DMS 273 treated with DMSO at 0.1 percent for 48 hours (cell line): Measurements from ENCODE around the gene SETD1B.

ENCODE experiments used
- DNase-seq: peaks from one replicate; lab custom pipeline; 2025; lab: John Stamatoyannopoulos, UW

The SETD1B gene

DNA sequence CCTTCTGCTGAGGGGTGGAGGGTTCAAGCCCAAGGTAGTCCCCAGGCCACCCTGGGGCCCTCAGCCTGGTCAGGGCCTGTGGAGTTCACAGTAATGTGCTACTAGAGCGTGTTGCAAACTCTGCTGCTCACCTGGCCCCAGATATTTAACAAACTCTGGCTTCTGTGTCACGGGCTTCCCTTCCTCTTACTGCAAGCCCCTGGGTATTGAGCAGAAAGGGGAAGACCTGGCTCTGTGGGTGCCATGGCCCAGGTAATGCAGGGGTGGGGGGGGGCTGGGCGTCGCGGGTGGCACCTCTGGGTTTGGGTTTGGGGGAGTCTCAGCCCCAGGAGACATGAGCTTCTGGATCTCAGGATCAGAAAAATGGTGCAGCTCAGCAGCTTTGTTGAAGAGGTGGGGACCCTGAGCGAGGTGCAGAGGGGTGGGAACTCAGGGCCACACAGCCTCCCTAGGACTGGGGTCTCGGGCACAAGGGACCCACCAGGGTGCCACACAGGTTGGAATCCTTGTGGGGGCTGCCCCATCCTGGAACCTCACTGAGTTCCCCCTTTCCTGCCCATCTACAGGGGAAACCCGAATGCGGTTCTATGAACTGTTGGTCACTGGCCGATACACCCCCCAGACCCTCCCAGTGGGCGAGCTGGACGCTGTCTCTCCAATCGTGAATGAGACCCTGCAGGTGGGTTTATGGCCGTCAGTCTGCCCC lies 4.0 kb downstream of the SETD1B start:
- DNase-seq: no peak

DNA sequence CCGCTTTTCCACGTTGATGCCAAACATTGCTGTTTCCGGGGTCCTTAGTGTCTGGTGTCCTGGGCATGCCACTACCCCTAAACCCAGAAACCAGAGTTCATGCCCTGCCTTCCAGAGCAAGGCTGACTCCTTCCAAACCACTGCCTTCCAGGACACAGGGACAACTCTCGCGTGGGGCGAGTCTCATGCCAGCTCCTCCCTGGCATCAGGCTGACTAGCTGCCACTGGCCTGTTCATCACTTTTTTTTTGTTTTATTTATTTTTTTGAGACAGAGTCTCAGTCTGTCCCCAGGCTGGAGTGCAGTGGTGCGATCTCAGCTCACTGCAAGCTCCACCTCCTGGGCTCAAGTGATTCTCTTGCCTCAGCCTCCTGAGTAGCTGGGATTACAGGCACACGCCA lies 4.8 kb downstream of the SETD1B start:
- no peak for DNase-seq

DNA sequence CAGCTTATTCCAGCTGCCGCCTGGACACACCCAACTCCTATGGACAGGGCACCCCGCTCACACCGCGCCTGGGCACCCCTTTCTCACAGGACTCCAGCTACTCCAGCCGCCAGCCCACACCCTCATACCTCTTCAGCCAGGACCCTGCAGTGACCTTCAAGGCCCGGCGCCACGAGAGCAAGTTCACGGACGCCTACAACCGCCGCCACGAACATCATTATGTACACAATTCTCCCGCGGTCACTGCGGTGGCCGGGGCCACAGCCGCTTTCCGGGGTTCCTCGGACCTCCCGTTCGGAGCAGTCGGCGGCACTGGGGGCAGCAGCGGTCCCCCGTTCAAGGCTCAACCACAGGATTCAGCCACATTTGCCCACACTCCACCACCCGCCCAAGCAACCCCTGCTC lies 5.9 kb downstream of the SETD1B start:
- no peak for DNase-seq

DNA sequence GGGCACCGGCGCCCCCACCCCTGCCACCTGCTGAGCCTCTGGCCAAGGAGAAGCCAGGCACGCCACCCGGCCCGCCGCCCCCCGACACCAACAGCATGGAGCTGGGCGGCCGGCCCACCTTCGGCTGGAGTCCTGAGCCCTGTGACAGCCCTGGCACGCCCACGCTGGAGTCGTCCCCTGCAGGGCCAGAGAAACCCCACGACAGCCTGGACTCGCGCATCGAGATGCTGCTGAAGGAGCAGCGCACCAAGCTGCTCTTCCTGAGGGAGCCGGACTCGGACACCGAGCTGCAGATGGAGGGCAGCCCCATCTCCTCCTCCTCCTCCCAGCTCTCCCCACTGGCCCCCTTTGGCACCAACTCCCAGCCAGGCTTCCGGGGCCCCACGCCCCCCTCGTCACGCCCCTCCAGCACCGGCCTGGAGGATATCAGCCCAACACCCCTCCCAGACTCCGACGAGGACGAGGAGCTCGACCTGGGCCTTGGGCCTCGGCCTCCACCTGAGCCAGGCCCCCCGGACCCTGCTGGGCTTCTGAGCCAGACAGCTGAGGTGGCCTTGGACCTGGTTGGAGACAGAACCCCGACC lies 6.5 kb downstream of the SETD1B start:
- no peak for DNase-seq

DNA sequence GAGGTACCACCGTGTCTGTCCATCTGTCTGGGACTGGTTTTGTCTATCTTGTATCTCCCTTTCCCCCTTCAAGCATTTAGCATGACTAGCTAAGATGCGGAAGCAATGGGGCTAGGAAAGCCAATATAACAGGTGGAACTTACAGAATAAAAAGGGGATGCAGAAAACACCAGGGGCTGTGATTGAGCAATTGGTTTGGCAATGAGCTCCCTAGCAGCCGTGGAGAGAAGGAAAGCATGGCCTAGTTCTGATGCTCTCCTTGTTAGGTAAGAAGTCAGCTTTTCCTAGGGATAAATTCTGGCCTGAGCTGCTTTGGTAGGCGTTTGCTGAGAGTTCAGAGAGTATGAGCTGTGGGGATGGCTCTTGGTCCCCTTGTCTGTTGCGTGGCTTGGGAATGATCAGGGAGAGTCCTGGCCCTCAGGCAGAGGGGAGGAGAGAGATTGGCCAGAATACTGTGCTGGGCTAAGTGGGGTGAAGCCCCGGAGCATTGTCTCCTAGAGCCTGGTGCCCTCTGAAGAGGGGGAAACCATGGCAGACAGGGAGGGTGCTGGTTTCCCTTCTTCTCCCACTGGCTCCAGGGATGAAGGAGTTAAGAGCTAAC lies 7.1 kb downstream of the SETD1B start:
- no peak for DNase-seq

DNA sequence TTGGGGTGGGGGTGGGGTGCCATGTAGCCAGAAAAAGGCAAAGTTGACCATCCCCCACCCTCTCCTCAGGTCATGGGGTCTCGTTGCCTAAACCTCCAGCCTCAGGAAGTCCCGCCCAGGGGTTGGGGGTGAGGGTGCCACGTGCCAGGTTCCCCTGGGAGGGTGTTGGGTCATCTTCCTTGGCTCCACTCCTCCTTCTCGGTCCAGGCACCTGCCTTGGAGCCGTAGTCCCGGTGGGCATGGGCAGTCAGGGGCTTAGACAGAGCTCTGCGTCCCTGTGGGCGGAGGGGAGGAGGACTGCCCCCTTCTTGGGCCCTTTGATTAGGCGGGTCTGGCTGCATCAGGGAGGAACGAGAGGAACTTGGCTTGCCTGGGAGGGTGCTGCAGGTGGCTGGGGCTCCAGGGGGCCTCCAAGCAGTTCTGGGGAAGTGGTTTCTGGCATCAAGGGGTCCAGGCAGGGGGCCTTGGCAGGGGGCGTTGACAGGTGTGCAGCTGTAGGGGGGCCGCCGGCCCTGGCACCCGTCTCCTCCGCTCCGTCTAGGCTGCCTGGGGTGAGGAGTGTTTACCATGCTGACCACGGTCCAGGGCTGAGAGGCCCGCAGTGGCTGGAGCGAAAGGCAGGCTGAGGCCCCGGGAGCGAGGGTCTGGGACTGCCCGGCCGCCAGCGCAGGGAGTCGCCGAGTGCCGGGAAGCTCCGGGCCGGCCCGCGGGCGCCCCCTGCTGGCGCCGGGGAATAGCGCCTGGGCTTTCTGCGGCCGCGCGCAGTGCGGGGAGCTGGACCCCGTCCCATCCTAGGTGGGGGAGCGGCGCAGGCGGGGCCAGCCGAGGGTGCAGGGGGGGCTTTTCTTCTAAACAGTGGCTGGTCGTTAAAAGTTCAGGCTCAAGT lies 7.9 kb downstream of the SETD1B start:
- DNase-seq: no peak

DNA sequence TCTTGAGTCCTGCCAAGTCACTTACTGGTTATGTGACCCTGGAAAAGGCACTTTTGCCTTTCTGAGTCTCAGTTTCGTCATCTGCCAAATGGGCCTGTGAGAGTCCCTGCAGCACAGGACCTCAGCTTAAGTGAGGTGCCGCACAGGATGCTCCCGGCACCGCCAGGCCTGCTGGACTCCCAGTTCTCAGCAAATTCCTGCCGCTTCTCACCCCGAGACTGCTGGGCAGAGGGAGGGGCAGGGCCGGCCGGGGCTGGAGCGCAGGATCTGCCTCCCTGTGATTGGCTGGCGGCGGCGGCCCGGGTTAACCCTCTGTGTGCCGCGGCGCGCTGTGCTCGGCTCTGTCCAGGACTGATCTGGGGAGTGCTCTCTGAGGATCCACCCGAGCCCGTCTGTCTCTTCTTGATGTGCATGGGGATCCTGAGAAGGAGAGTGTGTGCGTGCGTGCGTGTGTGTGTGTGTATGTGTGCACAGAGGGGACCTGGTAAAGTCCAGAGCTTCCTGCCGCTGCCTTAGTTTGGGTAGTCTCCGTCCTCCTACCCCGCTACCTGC lies 8.6 kb downstream of the SETD1B start:
- no peak for DNase-seq

DNA sequence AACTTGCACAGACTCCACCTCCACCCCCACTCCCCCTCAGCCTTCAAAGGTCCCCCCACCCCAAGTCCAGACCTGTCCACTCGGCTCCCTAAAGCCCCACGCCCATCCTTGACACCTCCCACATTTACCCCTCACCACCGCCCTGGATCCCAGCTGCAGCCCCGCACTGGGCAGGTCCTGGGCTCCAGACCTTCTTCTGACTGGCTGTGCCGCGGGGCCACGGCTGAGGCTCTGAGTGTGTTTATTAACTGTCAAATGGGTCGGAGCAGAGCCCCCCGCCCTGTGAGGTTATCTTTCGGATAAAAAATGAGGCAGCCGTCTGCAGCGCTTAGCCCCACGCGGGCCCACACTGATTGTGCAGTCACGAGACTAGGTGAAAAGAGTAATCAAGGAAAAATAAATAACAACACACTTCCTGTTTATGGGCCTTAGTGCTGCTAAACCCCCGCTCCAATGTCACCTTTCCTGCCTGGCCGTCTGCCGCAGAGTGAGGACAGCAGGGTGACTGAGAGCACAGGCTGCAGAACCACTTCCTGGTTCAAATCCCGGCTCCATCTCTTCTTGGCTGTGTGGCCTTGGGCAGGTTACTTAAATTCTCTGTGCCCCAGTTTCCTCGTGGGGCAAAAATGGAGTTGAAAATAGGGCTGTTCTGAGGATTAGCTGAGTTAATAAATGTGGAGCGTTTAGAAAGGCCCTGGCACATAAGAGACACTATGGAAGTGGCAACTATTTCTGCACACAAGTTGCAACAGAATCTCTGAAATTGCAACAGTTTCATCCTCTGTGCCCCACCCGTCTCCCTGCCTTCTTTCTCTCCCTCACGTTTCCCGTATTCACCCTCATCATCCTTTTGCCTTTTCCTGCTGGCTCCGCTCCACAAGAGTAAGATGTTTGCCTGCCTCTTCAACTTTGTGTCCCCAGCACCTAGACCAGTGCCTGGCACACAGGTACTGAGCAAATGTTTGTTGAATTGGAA lies 9.4 kb downstream of the SETD1B start:
- DNase-seq: no peak

DNA sequence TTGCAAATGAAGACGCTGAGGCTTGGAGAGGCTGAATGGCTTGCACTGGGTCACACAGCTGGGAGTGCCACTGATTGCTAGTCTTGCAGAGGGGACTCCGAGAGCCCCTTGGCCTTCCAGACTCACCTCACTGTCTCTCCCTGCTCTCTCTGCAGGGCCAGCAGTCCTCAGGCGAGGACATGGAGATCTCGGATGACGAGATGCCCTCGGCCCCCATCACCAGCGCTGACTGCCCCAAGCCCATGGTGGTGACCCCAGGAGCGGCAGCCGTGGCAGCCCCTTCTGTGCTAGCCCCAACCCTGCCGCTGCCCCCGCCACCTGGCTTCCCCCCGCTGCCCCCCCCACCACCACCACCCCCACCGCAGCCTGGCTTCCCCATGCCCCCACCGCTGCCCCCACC lies 10.1 kb downstream of the SETD1B start:
- no peak for DNase-seq

DNA sequence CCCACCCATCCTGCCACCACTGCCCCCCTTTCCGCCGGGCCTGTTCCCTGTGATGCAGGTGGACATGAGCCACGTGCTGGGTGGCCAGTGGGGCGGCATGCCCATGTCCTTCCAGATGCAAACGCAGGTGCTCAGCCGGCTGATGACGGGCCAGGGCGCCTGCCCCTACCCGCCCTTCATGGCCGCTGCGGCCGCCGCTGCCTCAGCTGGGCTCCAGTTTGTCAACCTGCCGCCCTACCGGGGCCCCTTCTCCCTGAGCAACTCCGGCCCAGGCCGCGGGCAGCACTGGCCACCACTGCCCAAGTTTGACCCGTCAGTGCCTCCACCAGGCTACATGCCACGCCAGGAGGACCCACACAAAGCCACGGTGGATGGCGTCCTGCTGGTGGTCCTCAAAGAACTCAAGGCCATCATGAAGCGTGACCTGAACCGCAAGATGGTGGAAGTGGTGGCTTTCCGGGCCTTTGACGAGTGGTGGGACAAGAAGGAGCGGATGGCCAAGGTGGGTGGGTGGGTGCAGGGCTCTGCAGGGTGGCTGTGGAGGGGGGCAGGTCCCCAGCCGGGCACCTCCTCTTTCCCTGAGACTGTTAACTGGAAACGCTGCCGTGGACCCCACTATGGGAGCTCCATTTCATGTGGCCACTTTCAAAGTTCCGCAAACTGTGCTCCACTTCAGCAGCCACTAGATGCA lies 10.8 kb downstream of the SETD1B start:
- DNase-seq: no peak

DNA sequence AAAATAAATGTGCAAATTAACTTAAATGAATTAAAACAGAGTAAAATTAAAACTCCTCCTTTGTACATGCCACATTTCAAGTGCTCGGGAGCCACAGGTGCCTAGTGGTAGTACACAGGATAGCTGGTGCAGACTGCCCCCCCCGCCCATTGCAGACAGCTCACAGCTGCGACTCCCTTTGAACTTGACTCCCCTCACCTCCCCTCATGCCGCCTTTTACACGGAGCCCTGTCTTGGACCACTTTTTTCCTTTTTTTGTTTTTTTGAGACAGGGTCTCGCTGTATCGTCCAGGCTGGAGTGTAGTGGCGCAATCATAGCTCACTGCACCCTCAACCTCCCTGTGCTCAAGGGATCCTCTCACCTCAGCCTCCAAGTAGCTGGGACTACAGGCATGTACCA lies 11.5 kb downstream of the SETD1B start:
- DNase-seq: no peak

DNA sequence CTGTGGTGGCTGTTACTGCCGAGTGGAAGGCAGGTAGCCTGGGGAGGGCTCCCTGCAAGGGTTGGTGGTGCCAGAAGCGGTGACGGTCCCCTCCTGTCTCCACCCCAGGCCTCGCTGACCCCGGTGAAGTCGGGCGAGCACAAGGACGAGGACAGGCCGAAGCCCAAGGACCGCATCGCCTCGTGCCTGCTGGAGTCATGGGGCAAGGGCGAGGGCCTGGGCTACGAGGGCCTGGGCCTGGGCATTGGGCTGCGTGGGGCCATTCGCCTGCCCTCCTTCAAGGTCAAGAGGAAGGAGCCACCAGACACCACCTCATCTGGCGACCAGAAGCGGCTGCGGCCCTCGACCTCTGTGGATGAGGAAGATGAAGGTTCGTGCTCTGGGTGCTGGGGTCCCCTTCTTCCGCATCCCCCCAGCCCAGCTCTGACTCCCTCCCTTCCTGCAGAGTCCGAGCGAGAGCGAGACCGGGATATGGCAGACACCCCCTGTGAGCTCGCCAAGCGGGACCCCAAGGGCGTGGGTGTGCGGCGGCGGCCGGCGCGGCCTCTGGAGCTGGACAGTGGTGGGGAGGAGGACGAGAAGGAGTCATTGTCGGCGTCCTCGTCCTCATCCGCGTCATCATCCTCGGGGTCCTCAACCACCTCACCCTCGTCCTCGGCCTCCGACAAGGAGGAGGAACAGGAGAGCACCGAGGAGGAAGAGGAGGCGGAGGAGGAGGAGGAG lies 13.3 kb downstream of the SETD1B start:
- DNase-seq: no peak

DNA sequence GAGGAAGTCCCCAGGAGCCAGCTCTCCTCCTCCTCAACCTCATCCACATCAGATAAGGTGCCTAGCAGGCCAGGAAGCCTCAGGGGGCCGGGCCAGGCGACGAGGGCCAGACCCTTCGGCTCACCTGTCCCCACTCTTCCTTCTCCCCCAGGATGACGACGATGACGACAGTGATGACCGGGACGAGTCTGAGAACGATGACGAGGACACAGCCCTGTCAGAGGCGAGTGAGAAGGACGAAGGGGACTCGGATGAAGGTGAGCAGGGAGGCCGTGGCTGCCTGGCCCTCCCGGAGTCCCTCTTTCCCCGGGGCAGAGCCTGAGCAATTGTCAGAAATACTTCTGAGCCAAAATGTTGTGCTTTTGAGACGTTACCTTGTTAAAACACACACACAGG lies 13.8 kb downstream of the SETD1B start:
- no peak for DNase-seq

DNA sequence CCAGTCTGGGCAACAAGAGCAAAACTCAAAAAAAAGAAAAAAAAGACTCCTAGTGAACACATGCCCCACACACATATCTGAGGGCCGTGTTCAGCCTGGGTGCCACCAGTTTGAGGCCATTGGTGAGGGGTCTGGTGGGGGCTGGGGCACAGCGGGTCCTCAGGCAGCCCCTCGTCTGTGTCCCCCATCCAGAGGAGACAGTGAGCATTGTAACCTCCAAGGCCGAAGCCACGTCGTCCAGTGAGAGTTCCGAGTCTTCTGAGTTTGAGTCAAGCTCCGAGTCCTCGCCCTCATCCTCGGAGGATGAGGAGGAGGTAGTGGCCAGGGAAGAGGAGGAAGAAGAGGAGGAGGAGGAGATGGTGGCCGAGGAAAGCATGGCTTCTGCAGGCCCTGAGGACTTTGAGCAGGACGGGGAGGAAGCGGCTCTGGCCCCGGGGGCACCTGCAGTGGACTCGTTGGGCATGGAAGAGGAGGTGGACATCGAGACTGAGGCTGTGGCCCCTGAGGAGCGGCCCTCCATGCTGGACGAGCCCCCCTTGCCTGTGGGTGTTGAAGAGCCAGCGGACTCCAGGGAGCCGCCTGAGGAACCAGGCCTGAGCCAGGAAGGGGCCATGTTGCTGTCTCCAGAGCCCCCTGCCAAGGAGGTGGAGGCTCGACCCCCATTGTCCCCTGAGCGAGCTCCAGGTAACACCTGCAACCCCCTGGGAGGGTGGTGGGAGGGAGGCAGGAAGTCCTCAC lies 15.6 kb downstream of the SETD1B start:
- no peak for DNase-seq

DNA sequence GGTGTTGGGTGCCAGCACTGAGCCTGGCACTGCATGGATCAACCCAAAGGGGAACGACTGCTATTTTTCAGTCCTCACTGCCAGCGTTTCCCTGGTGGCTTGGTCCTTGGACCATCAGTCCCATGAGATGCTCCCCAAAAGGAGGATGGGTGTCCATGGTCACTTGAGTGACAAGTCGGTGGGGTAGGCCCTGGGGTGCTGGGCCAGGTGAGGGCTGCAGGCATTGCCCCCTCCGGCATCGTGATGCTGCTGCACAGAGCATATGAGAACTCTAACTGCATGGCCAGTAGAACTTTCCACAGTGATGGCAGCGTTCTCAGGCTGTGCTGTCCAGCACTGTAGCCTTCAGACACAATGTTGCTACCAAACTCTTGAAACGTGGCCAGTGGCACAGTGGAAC lies 16.2 kb downstream of the SETD1B start:
- DNase-seq: no peak

DNA sequence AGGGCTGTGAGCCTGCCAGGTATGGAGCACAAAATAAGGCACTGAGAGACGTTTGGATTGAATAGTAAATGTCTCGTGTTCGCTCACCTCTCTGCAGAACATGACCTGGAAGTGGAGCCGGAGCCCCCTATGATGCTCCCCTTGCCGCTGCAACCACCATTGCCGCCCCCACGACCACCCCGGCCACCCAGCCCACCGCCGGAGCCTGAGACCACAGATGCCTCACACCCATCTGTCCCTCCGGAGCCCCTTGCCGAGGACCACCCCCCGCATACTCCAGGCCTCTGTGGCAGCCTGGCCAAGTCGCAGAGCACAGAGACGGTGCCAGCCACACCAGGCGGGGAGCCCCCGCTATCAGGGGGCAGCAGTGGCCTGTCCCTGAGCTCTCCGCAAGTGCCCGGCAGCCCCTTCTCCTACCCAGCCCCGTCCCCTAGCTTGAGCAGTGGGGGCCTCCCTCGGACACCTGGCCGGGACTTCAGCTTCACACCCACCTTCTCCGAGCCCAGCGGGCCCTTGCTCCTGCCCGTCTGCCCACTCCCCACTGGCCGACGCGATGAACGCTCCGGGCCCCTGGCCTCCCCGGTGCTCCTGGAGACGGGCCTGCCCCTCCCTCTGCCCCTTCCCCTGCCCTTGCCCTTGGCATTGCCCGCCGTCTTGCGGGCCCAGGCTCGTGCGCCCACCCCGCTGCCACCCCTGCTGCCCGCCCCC lies 18.7 kb downstream of the SETD1B start:
- DNase-seq: no peak

DNA sequence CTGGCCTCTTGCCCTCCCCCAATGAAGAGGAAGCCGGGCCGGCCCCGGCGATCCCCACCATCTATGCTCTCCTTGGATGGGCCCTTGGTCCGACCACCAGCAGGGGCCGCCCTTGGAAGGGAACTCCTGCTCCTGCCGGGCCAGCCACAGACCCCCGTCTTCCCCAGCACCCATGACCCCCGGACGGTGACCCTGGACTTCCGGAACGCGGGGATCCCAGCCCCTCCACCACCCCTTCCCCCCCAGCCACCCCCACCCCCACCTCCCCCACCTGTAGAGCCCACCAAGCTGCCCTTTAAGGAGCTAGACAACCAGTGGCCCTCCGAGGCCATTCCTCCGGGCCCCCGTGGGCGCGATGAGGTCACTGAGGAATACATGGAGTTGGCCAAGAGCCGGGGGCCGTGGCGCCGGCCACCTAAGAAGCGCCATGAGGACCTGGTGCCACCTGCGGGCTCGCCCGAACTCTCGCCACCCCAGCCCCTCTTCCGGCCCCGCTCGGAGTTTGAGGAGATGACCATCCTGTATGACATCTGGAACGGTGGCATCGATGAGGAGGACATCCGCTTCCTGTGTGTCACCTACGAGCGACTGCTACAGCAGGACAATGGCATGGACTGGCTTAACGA lies 19.4 kb downstream of the SETD1B start:
- DNase-seq: no peak

DNA sequence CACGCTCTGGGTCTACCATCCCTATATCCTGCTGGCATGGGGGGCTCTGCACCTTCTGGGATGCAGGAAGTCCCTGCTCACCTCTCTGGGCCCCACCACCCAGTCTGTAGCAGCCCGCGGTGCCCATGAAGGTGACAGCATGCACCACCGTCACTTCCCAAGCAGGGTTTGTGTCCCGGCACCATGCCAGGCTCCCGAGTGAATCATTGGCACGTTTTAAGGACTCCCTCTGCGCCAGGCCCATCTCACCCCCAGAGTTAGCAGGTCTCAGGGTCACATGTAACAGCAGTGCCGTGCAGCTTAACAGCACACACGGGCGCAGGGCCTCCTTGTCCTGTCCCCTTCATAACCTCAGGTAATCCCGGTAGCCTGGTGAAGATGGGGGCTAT lies 19.9 kb downstream of the SETD1B start:
- DNase-seq: no peak
